K562 (cell line): ENCODE measurements around the gene WBP1L. TPM values are rescaled to one million over a fixed set of nuclear protein-coding genes. Genes with fewer than 3 reads are reported as not detected.
"Not testable (repeated sequence)": the region's sequence is repeated elsewhere in the genome, so short reads cannot be mapped to it uniquely, and the experiment has no call there.

ENCODE experiments used
- ATAC-seq: fragments of 200-7000 bp; cut with Tn5 transposase; 3 replicates; pipeline ENCODE4 v1.9.1; 2020; ENCODE audit warnings: moderate library complexity
- BruUV-seq: library from RNA; stranded (reverse); fragments of 400-500 nt; replicated peaks from 2 replicates; lab custom pipeline; 2021; lab: Mats Ljungman, UMichigan
- CTCF ChIA-PET: fragments of 300-600 bp; formaldehyde crosslinking; extraction: SDS; loops from one replicate; lab custom pipeline; 2021; ENCODE audit warnings: low intra/inter-chr PET ratio; lab: Yijun Ruan, JAX
- POLR2A ChIA-PET: fragments of 300-600, 350-650 bp; sonication (Branson Sonifier 250); formaldehyde crosslinking; extraction: SDS; loops from one replicate; lab custom pipeline; 2021; ENCODE audit warnings: antibody characterized with exemption, inconsistent platforms; lab: Yijun Ruan, JAX
- DNase-seq, 4 experiments: peaks; one replicate each; pipeline versions ENCODE4 v3.0.0 to v3.0.0-alpha.2; 2011 to 2018; ENCODE audit warnings: low spot score in 3 of 4, mixed read lengths in 3 of 4; ENCODE audit errors: extremely low read depth in 1 of 4
- FAIRE-seq: peaks from 2 replicates; lab custom pipeline; 2011; peaks lifted over from hg19 to GRCh38; lab: Jason Lieb, UNC
- H2AFZ ChIP-seq: 2 replicates; pipeline ENCODE4 v1.6.0; 2011; ENCODE audit warnings: low read depth, low read length, control low read depth, inconsistent platforms
- H3K27ac ChIP-seq: fragments of 200-600 bp; 3 replicates; pipeline ENCODE4 v1.8.0; 2011; ENCODE audit warnings: low read depth, mild to moderate bottlenecking, control low read depth, inconsistent platforms, low read length, moderate library complexity, mixed read lengths; ENCODE audit errors: extremely low read depth
- H3K27me3 ChIP-seq, 2 experiments: fragments of 300-600 bp in 1 of 2; 2 replicates in 1 of 2; 3 replicates in 1 of 2; pipeline versions ENCODE4 v1.6.0 to v1.8.0; 2011; ENCODE audit warnings: inconsistent platforms in 2 of 2, low read length in 2 of 2, mild to moderate bottlenecking in 1 of 2, mixed read lengths in 1 of 2, moderate library complexity in 1 of 2; ENCODE audit not compliant: control insufficient read depth in 2 of 2, insufficient read depth in 2 of 2
- H3K36me3 ChIP-seq: fragments of 300-600 bp; 3 replicates; pipeline ENCODE4 v1.8.0; 2011; ENCODE audit warnings: mild to moderate bottlenecking, low read length, inconsistent platforms; ENCODE audit not compliant: control insufficient read depth, insufficient read depth
- H3K4me1 ChIP-seq, 2 experiments: fragments of 200-600 bp in 1 of 2; replicated peaks in 1 of 2; 2 replicates in 1 of 2; 3 replicates in 1 of 2; pipeline versions ENCODE4 v1.5.1 to v1.8.0; 2011; ENCODE audit warnings: inconsistent platforms in 2 of 2, low read length in 2 of 2, mild to moderate bottlenecking in 1 of 2, mixed read lengths in 1 of 2, moderate library complexity in 1 of 2; ENCODE audit not compliant: control insufficient read depth in 2 of 2, insufficient read depth in 2 of 2
- H3K4me2 ChIP-seq: 2 replicates; pipeline ENCODE4 v1.6.1; 2011; ENCODE audit warnings: low read length, control low read depth, inconsistent platforms, mixed read lengths; ENCODE audit not compliant: insufficient read depth
- H3K4me3 ChIP-seq: fragments of 200-600 bp; sonication (generic), shearing (Covaris generic); 2 replicates; pipeline ENCODE4 v1.5.1; 2016; ENCODE audit warnings: control low read depth, inconsistent platforms
- H3K79me2 ChIP-seq: fragments of 200-600 bp; 3 replicates; pipeline ENCODE4 v1.8.0; 2011; ENCODE audit warnings: low read length, inconsistent platforms; ENCODE audit not compliant: control insufficient read depth, insufficient read depth
- H3K9ac ChIP-seq, 2 experiments: 2 replicates each; pipeline versions ENCODE4 v1.6.0 to v1.6.1; 2011; ENCODE audit warnings: low read depth in 2 of 2, low read length in 2 of 2, control low read depth in 1 of 2, inconsistent platforms in 1 of 2, mild to moderate bottlenecking in 1 of 2, mixed read lengths in 1 of 2; ENCODE audit not compliant: insufficient read depth in 1 of 2
- H3K9me1 ChIP-seq: one replicate; pipeline ENCODE4 v1.6.0; 2011; ENCODE audit warnings: inconsistent platforms, mild to moderate bottlenecking, low read length, moderate library complexity; ENCODE audit not compliant: control insufficient read depth, insufficient read depth
- H3K9me3 ChIP-seq: replicated peaks from 2 replicates; pipeline ENCODE4 v1.5.1; 2011; ENCODE audit warnings: low read depth, low read length, inconsistent platforms; ENCODE audit not compliant: control insufficient read depth, insufficient read depth
- H4K20me1 ChIP-seq: replicated peaks from 2 replicates; pipeline ENCODE4 v1.6.1; 2011; ENCODE audit warnings: low read length, inconsistent platforms, mixed read lengths; ENCODE audit not compliant: control insufficient read depth, insufficient read depth
- ARID1B ChIP-seq: fragments of 450-650 bp; IDR thresholded peaks from 2 replicates; pipeline ENCODE4 v1.6.1; 2016; ENCODE audit warnings: antibody characterized with exemption, mild to moderate bottlenecking, inconsistent platforms
- ATF7 ChIP-seq: fragments of 450-650 bp; IDR thresholded peaks from 2 replicates; pipeline ENCODE4 v1.7.1; 2014; ENCODE audit warnings: mild to moderate bottlenecking, moderate library complexity
- EHMT2 ChIP-seq: fragments of 450-650 bp; IDR thresholded peaks from 2 replicates; pipeline ENCODE4 v1.6.1; 2018; ENCODE audit warnings: antibody characterized with exemption
- ESRRA ChIP-seq: fragments of 450-650 bp; IDR thresholded peaks from 2 replicates; pipeline ENCODE4 v1.6.1; 2014; ENCODE audit warnings: low read depth, mild to moderate bottlenecking, moderate library complexity, borderline replicate concordance
- ID3 ChIP-seq, 2 experiments: fragments of 250-450 bp in 1 of 2; fragments of 450-650 bp in 1 of 2; sonication (Bioruptor Pico) in 1 of 2; IDR thresholded peaks; 2 replicates each; pipeline versions ENCODE4 v1.6.1 to v1.8.0; 2016 to 2021; ENCODE audit warnings: mild to moderate bottlenecking in 2 of 2, moderate library complexity in 2 of 2, missing compliant biosample characterization in 1 of 2, missing genetic modification characterization in 1 of 2
- KDM1A ChIP-seq, 2 experiments: fragments of 450-650 bp; IDR thresholded peaks; 2 replicates each; pipeline ENCODE4 v1.6.1; 2016; ENCODE audit warnings: mild to moderate bottlenecking in 2 of 2
- MEIS2 ChIP-seq: fragments of 450-650 bp; IDR thresholded peaks from 2 replicates; pipeline ENCODE4 v1.6.1; 2014; ENCODE audit warnings: mild to moderate bottlenecking; ENCODE audit not compliant: partially characterized antibody
- NRF1 ChIP-seq, 2 experiments: fragments of 450-650 bp; IDR thresholded peaks in 1 of 2; conservative IDR thresholded peaks in 1 of 2; 2 replicates each; pipeline ENCODE4 v1.6.1; 2014; ENCODE audit warnings: mild to moderate bottlenecking in 2 of 2
- SMARCE1 ChIP-seq: fragments of 450-650 bp; IDR thresholded peaks from 2 replicates; pipeline ENCODE4 v1.7.1; 2016; ENCODE audit warnings: mild to moderate bottlenecking
- ZBTB7A ChIP-seq: IDR thresholded peaks from 2 replicates; pipeline ENCODE4 v1.6.1; 2011; ENCODE audit warnings: low read depth, mild to moderate bottlenecking, low read length, moderate library complexity, borderline replicate concordance; ENCODE audit not compliant: control insufficient read depth
- ZNF384 ChIP-seq: IDR thresholded peaks from 2 replicates; pipeline ENCODE4 v1.6.1; 2012; ENCODE audit warnings: low read depth, low read length, improper control_type of control experiment
- WGBS: fragments of 100-300 bp; shearing (Covaris generic); methylation state at CpG from one replicate; pipeline ENCODE4 v1.1.6; 2016; ENCODE audit warnings: low coverage, mixed read lengths; ENCODE audit not compliant: insufficient coverage; ENCODE audit errors: missing lambda C conversion rate; 5-methylcytosine and 5-hydroxymethylcytosine counted together
- in situ Hi-C: fragments of 300-500 bp; cut with MboI; formaldehyde crosslinking; loops from 4 replicates; pipeline ENCODE4 v1.15.0; 2018; ENCODE audit warnings: inconsistent platforms, mixed read lengths
- intact Hi-C: fragments of 100-400 bp; cut with micrococcal nuclease; formaldehyde crosslinking; loops from 2 replicates; pipeline ENCODE4 v1.14.2; 2022
- polyA plus RNA-seq, 8 experiments: library from polyadenylated mRNA; depleted of rRNA in 4 of 8; stranded (reverse) in 5 of 8; unstranded in 3 of 8; fragments of >200 nt; fragmentation: Nextera tagmentation in 2 of 8; fragmentation: Illumina TruSeq in 1 of 8; extraction: Ambion mirVana in 2 of 8; extraction: Trizol in 1 of 8; gene quantifications; 2 replicates each; pipeline versions ENCODE4 v1.2.1 to v1.2.3, GENCODE V29; 2011 to 2014; ENCODE audit warnings: inconsistent platforms in 1 of 8, missing spikeins in 1 of 8
- total RNA-seq, 7 experiments: library from RNA; depleted of rRNA in 6 of 7; stranded (reverse); fragments of >200 nt in 6 of 7; fragmentation: Illumina TruSeq in 2 of 7; extraction: Trizol in 2 of 7; gene quantifications; 2 replicates each; pipeline versions ENCODE4 v1.2.1 to v1.2.3, GENCODE V29; 2011 to 2021; ENCODE audit warnings: low replicate concordance in 1 of 7
- TF ChIP-seq, protein P1 (sequence below), 2 experiments: fragments of 450-650 bp in 1 of 2; sonication (generic) in 1 of 2; formaldehyde crosslinking in 1 of 2; IDR thresholded peaks in 1 of 2; conservative IDR thresholded peaks in 1 of 2; 2 replicates each; pipeline versions ENCODE4 v1.6.1 to v1.8.1; 2016 to 2023; ENCODE audit warnings: mild to moderate bottlenecking in 2 of 2, moderate library complexity in 2 of 2, inconsistent platforms in 1 of 2, missing genetic modification reagents in 1 of 2

WBP1L gene
- total and polyA plus RNA-seq, 9 of the 15 experiments (the other 6 are each of a cell fraction or from before 2014, with no cell fraction given), result 3.2 to 14.4 (median 11.3) TPM

GRCh38 chr10:102853237-102853636 lies 109.5 kb downstream of the WBP1L start:
- Histone ChIP-seq H3K27ac (peak overlapping the region; percentile 99; the same call in 1 of the 3 replicates), H3K4me1 (peaks cover 7 to 20% of the 10 kb centered on the region in 2 experiments; a peak in 3 of 5 replicates), H3K4me2 (0 out of 2 replicates have a peak overlapping the region, but pooled peaks have one; percentile 12), H3K79me2 (peaks cover 15% of the 10 kb centered on the region)
- in situ Hi-C loops, H3K9me1 ChIP-seq, BruUV-seq, H3K36me3 ChIP-seq, H2AFZ ChIP-seq, POLR2A ChIA-PET, FAIRE-seq, H3K9ac ChIP-seq, H3K4me3 ChIP-seq, ATAC-seq, H3K27me3 ChIP-seq, intact Hi-C loops, DNase-seq, CTCF ChIA-PET, H4K20me1 ChIP-seq, H3K9me3 ChIP-seq: not testable (repeated sequence)
- 93% methylated on average over 5 of the region's 7 CpGs for WGBS

DNA sequence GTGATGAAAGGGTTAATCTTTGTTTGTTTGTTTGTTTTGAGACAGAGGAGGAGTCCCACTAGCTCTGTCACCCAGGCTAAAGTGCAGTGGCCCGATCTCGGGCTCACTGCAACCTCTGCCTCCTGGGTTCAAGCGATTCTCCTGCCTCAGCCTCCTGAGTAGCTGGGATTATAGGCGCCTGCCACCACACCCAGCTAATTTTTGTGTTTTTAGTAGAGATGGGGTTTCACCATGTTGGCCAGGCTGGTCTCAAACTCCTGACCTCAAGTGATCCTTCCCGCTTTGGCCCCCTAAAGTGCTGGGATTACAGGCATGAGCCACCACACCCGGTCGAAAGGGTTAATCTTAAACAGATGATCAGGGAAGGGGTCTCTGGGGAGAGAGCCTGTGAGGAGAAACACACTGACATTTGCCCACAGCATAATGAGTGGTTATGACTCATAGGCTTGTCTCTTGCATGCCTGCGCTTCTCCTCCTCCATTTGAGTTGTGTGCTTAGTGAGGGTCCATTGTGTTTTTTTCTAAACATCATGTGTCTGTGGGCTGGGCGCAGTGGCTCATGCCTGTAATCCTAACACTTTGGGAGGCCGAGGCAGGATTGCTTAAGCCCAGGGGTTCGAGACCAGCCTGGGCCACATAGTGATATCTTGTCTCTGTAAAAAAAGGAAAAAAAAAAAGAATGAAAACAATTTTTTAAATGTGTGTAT lies 112.1 kb downstream of the WBP1L start:
- Histone ChIP-seq H3K4me1 (peaks cover 7 to 20% of the 10 kb centered on the region in 2 experiments; a peak in 3 of 5 replicates), H2AFZ (peak overlapping the region; percentile 17; the same call in 1 of the 2 replicates), H3K4me2 (peak overlapping the region; percentile 53), H3K4me3 (peak overlapping the region; percentile 19; the same call in 1 of the 2 replicates), H3K79me2 (peaks cover 15% of the 10 kb centered on the region), H3K27ac (peak overlapping the region; percentile 60; the same call in 2 of the 3 replicates)
- H4K20me1 ChIP-seq; BruUV-seq; H3K27me3 ChIP-seq; H3K9me1 ChIP-seq; CTCF ChIA-PET; H3K9ac ChIP-seq; H3K9me3 ChIP-seq; intact Hi-C loops; in situ Hi-C loops; H3K36me3 ChIP-seq; TF ChIP-seq ID3 (CRISPR knock-in tag; IDR thresholded peaks at IDR 0.05): not testable (repeated sequence)
- peak; percentile 57 for ATAC-seq
- 8% methylated on average over 9 of the region's 11 CpGs for WGBS
- DNase-seq, result peak in 3 of 4 experiments; percentile 17 to 71 (median 49)
- POLR2A ChIA-PET, result interaction anchor here (0.7 to 1.6 kb wide), 2 partner anchors 46 to 62 kb away, joined by 4 read pairs; partner anchors contain the start of gene CNNM2
- FAIRE-seq, result peak; percentile 89
- peak; percentile 68; the same call in 1 of the 2 replicates for TF ChIP-seq ZBTB7A
- peak; percentile 13 to 16; a peak in 2 of 4 replicates for TF ChIP-seq NRF1 (conservative IDR thresholded peaks at IDR 0.05 in 1 of 2, IDR thresholded peaks at IDR 0.05 in 1 of 2)
- TF ChIP-seq ARID1B, result peak; percentile 71
- peak; percentile 73 for TF ChIP-seq SMARCE1
- peak; percentile 65 for TF ChIP-seq ZNF384
- TF ChIP-seq ID3 (tag; IDR thresholded peaks at IDR 0.05), result peak; percentile 53; the same call in 1 of the 2 replicates
- TF ChIP-seq, protein P1, sequence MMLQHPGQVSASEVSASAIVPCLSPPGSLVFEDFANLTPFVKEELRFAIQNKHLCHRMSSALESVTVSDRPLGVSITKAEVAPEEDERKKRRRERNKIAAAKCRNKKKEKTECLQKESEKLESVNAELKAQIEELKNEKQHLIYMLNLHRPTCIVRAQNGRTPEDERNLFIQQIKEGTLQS (IDR thresholded peaks at IDR 0.05), result peak; percentile 91
- TF ChIP-seq, protein P1 (CRISPR knock-in tag; conservative IDR thresholded peaks at IDR 0.05), result not testable (repeated sequence)
- TF ChIP-seq KDM1A (IDR thresholded peaks at IDR 0.05), result peak in 1 of 2 experiments; percentile 5; a peak in 1 of 4 replicates
- TF ChIP-seq ESRRA, result 0 out of 2 replicates have a peak, but pooled peaks have one; percentile 4
- peak; percentile 30 for TF ChIP-seq MEIS2
- 0 out of 2 replicates have a peak, but pooled peaks have one; percentile 23 for TF ChIP-seq ATF7
- TF ChIP-seq EHMT2, result 0 out of 2 replicates have a peak, but pooled peaks have one; percentile 7
